AG09309 (cell line): Measurements from ENCODE around the gene ESYT3.
A peak's percentile ranks its signal among the peaks of the same experiment; 100 is the strongest.
"Not testable (repeated sequence)": the region's sequence is repeated elsewhere in the genome, so short reads cannot be mapped to it uniquely, and the experiment has no call there.

ENCODE experiments used
- DNase-seq: peaks from one replicate; pipeline ENCODE4 v3.0.0-alpha.2; 2010; ENCODE audit warnings: low read depth
- H3K4me3 ChIP-seq: 2 replicates; pipeline ENCODE4 v1.5.1; 2011; ENCODE audit warnings: mild to moderate bottlenecking, low read depth, low read length, moderate library complexity; ENCODE audit not compliant: control insufficient read depth
- TF ChIP-seq, protein P1 (sequence below): IDR thresholded peaks from 2 replicates; pipeline ENCODE4 v1.5.1; 2011; ENCODE audit warnings: mild to moderate bottlenecking, low read depth, low read length, inconsistent platforms; ENCODE audit not compliant: insufficient read depth, control insufficient read depth; ENCODE audit errors: missing control alignments

The ESYT3 gene

DNA sequence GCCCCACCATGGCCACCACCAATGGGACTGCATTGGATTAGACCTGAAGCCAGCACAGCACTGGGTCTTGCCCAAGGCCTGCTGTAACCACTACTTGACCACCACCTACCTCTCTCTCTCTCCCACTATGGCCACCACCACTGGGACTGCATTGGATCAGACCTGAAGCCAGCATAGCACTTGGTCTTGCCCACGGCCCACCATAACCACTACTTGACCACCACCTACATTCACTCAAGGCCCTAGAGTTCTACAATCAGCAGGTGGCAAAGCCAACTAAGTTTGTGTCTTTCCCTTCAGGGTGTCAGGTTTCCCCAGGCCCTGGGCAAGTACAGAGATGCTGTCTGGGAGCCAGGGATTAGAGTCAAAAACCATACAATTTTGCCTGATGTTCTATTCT is 57.6 kb downstream of the ESYT3 start:
- TF ChIP-seq, protein P1, sequence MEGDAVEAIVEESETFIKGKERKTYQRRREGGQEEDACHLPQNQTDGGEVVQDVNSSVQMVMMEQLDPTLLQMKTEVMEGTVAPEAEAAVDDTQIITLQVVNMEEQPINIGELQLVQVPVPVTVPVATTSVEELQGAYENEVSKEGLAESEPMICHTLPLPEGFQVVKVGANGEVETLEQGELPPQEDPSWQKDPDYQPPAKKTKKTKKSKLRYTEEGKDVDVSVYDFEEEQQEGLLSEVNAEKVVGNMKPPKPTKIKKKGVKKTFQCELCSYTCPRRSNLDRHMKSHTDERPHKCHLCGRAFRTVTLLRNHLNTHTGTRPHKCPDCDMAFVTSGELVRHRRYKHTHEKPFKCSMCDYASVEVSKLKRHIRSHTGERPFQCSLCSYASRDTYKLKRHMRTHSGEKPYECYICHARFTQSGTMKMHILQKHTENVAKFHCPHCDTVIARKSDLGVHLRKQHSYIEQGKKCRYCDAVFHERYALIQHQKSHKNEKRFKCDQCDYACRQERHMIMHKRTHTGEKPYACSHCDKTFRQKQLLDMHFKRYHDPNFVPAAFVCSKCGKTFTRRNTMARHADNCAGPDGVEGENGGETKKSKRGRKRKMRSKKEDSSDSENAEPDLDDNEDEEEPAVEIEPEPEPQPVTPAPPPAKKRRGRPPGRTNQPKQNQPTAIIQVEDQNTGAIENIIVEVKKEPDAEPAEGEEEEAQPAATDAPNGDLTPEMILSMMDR = no peak
- H3K4me3 ChIP-seq = no peak overlapping the region
- no peak for DNase-seq

DNA sequence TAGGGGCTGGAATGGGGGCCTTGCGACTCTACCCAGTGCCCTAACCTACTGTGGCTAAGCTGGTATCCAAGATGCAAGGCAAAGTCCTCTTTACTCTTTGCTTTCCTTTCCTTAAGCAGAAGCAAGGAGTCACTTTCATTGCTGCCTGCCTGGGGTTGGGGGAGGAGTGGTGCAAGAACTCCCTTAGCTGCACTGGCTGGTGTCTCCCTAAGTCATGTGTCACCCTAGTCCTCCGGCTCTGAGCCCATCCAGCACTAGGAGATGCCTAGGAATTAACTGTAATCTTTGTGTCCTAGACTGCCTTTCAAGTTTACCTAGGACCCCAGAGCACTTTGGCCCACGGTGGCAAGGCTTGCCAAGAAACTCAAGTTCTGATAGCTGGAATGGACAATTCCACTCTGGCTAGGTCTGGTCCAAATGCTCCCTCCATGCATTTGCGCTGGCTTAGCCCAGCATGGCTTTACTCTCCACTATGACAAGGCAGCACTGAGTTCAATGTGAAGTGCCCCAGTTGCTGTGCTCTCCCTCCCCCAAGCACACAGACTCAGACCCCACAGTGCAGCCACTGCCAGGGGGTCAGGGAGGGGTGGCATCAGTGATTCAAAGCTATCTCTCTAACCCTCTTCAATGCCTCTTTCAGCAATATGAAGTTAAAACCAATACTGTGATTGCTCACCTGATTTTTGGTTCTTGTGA is 58.7 kb downstream of the ESYT3 start:
- TF ChIP-seq, protein P1 = no peak
- DNase-seq = no peak
- no peak overlapping the region for H3K4me3 ChIP-seq

DNA sequence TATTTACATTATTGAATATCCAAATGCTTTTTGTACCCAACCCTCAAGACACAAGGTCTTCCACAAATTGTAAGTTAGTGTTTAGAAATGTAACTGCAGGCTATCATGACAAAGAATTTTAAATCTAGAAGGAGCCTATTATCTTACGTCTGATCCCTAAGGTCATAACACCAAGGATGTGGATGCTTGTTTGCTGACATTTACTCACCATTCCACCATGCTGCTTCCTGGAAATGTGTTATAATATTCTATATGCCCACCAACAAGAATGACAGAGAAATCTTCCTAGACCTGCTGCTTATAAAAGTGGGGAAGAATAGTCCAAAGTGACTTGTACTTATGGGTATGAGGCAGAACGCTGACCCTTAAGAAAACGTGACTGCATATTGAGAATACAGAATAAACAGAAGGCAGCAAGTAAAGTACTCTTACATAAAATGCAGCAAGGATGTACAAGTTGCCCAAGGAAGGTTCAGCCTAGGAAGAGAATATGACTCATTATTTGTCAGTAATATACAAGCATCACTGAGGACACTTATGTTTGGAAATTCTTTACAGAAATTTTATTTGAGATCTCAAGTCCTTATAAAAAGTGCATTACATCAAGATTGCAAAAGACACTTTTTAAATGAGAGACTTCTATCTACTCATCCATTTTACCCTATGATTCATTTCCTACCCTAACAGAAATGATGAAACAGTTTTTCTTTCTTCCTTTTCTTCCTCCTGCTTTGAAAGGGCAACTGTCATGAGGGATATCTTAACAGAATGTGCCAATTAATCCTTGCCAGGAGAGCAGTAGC is 59.6 kb downstream of the ESYT3 start:
- H3K4me3 ChIP-seq = no peak overlapping the region
- DNase-seq = peak; percentile 88
- TF ChIP-seq, protein P1 = no peak

DNA sequence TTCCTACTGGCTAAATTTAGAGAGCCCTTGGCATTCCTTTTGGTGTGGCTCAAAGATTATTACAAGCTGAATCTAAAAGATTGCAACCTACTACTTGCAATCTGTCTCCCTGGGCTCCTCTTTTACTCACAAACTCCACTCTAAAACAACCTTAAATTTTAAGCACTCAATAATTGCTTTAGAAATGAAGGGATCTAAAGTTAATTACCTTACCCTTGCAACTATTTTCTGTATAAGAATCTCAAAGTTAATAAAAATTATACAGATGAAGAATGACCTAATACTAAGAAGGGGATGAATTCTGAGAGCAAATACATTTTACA is 60.2 kb downstream of the ESYT3 start:
- H3K4me3 ChIP-seq = no peak overlapping the region
- DNase-seq = no peak
- TF ChIP-seq, protein P1 = no peak

DNA sequence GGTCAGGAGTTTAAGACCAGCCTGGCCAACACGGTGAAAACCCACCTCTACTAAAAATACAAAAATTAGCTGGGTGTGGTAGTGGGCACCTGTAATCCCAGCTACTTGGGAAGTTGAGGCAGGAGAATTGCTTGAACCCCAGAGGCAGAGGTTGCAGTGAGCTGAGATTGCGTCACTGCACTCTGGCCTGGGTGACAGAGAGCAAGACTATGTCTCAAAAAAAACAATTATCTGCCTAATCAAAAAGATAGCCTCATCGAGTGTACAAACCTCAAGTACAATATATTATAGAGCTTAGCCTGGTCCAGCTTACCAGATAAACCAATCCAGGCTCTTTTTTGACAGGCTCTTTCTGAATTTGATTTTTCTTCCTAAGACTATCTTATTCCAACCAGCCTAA is 61.2 kb downstream of the ESYT3 start:
- H3K4me3 ChIP-seq, DNase-seq: not testable (repeated sequence)

DNA sequence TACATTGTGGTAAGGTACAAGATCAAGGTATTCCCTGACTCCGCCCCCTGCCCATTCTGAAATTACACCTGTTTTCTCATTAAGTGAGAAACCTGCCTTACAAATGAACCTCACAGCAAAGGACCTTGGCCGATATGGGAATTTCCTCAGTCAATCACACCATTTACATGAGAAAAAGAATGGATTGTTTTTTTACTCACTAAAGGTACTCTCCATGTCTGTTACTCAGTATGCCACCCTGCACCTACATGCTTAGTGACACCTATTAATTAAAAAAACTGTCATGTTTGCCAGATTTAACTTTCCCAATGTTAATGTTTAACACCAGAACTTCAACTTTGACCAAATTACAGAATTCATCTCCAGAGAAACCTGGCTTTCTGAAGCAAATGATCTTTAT is 62.0 kb downstream of the ESYT3 start:
- no peak overlapping the region for H3K4me3 ChIP-seq
- TF ChIP-seq, protein P1 = no peak
- DNase-seq = no peak

DNA sequence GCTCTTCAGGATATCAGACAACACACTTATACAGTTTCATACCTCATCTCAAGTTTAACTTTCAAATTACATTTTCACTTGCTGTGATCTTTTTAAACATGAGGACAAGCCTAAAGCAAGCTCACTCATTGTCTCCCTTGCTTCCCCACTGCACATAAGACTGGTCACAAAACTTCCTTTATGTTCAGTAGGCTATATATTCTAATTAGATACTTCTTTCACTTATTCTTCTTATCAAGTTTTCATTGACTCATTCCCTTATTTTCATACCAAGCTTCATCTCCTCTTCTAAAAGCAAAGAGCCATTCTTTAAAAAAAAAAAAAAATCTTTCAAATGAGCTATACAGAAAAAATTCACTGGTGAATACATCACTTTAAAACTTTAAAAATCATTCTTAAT is 62.6 kb downstream of the ESYT3 start:
- DNase-seq = no peak
- TF ChIP-seq, protein P1 = no peak

More for the DNA sequence above, 62.6 kb downstream of the ESYT3 start:
- no peak overlapping the region for H3K4me3 ChIP-seq
